Measurements from ENCODE around the gene COBL.
A peak's percentile ranks its signal among the peaks of the same experiment; 100 is the strongest.

COBL gene

GRCh38 chr7:51325908-51326307, 9.3 kb upstream of the COBL start:
- no peak for DNase-seq (ENCODE audit: low spot score)

- DNase-seq (ENCODE audit: low spot score), result no peak
These were observed 8.7 kb upstream of the COBL start for GRCh38 chr7:51325261-51325676.

- no peak for DNase-seq (ENCODE audit: low spot score)
These were observed 7.7 kb upstream of the COBL start for GRCh38 chr7:51324206-51324898.

- no peak for DNase-seq (ENCODE audit: low spot score)
These were observed 5.4 kb upstream of the COBL start for GRCh38 chr7:51321961-51322515.

GRCh38 chr7:51318886-51319579, 2.4 kb upstream of the COBL start:
- no peak for DNase-seq (ENCODE audit: low spot score)

- no peak for DNase-seq (ENCODE audit: low spot score)
These were observed 1.4 kb upstream of the COBL start for GRCh38 chr7:51318001-51318400.

GRCh38 chr7:51317582-51317910, 937 bp upstream of the COBL start:
- no peak for DNase-seq (ENCODE audit: low spot score)

- DNase-seq (ENCODE audit: low spot score), result peak; percentile 70
These were observed 345 bp downstream of the COBL start for GRCh38 chr7:51316262-51316665.

- peak; percentile 91 for DNase-seq (ENCODE audit: low spot score)
These were observed 982 bp downstream of the COBL start for GRCh38 chr7:51315393-51316261.

- peak; percentile 58 for DNase-seq (ENCODE audit: low spot score)
These were observed 1.9 kb downstream of the COBL start for GRCh38 chr7:51314726-51315125.

GRCh38 chr7:51313738-51314425, 2.7 kb downstream of the COBL start:
- DNase-seq (ENCODE audit: low spot score), result no peak

- DNase-seq (ENCODE audit: low spot score), result no peak
These were observed 3.5 kb downstream of the COBL start for GRCh38 chr7:51312951-51313737.

- no peak for DNase-seq (ENCODE audit: low spot score)
These were observed 5.4 kb downstream of the COBL start for GRCh38 chr7:51311166-51311565.

- no peak for DNase-seq (ENCODE audit: low spot score)
These were observed 6.5 kb downstream of the COBL start for GRCh38 chr7:51310131-51310583.

- DNase-seq (ENCODE audit: low spot score), result no peak
These were observed 7.1 kb downstream of the COBL start for GRCh38 chr7:51309361-51310130.

GRCh38 chr7:51308696-51309095, 7.9 kb downstream of the COBL start:
- DNase-seq (ENCODE audit: low spot score), result no peak

GRCh38 chr7:51308265-51308664, 8.3 kb downstream of the COBL start:
- DNase-seq (ENCODE audit: low spot score), result no peak

- DNase-seq (ENCODE audit: low spot score), result no peak
These were observed 8.9 kb downstream of the COBL start for GRCh38 chr7:51307651-51308210.

GRCh38 chr7:51306761-51307160, 9.8 kb downstream of the COBL start:
- no peak for DNase-seq (ENCODE audit: low spot score)

- DNase-seq (ENCODE audit: low spot score), result no peak
These were observed 11.9 kb downstream of the COBL start for GRCh38 chr7:51304729-51305128.
